Aorta (tissue), 5 donors: Measurements from ENCODE around the gene SLC19A2. TPM values are rescaled to one million over a fixed set of nuclear protein-coding genes. Genes with fewer than 3 reads are reported as not detected.

Experiments used
- ATAC-seq: fragments of 200-7000 bp; cut with Tn5 transposase; one replicate; pipeline ENCODE4 v1.9.1; 2022; ENCODE audit warnings: moderate library complexity; ENCODE audit not compliant: low FRiP score
- DNase-seq, 2 donors: peaks; one replicate each; pipeline ENCODE4 v3.0.0-alpha.2; 2020
- H3K27ac ChIP-seq, 2 donors: one replicate each; pipeline ENCODE4 v1.5.1; 2013; ENCODE audit warnings: low read length in 2 of 2, mild to moderate bottlenecking in 2 of 2, moderate library complexity in 2 of 2, control low read depth in 1 of 2, inconsistent platforms in 1 of 2, low read depth in 1 of 2
- H3K27me3 ChIP-seq, 2 donors: one replicate each; pipeline ENCODE4 v1.6.1; 2013; ENCODE audit warnings: control low read depth in 1 of 2, low read length in 1 of 2, mild to moderate bottlenecking in 1 of 2, moderate library complexity in 1 of 2; ENCODE audit not compliant: insufficient read depth in 2 of 2, control insufficient read depth in 1 of 2
- H3K36me3 ChIP-seq, 2 donors: one replicate each; pipeline ENCODE4 v1.6.1; 2013; ENCODE audit warnings: control low read depth in 1 of 2, low read length in 1 of 2, mild to moderate bottlenecking in 1 of 2; ENCODE audit not compliant: insufficient read depth in 2 of 2, control insufficient read depth in 1 of 2
- H3K4me1 ChIP-seq, 2 donors: one replicate each; pipeline ENCODE4 v1.6.1; 2013; ENCODE audit warnings: low read length in 2 of 2, control low read depth in 1 of 2, mild to moderate bottlenecking in 1 of 2, moderate library complexity in 1 of 2; ENCODE audit not compliant: insufficient read depth in 2 of 2, control insufficient read depth in 1 of 2
- H3K4me3 ChIP-seq, 2 donors: one replicate each; pipeline ENCODE4 v1.5.1; 2013; ENCODE audit warnings: low read length in 2 of 2, control low read depth in 1 of 2, mild to moderate bottlenecking in 1 of 2
- H3K9me3 ChIP-seq: one replicate; pipeline ENCODE4 v1.6.1; 2013; ENCODE audit warnings: mild to moderate bottlenecking, low read length; ENCODE audit not compliant: control insufficient read depth
- WGBS, 2 donors: extraction: QIAGEN DNeasy Blood & Tissue Kit; methylation state at CpG; one replicate each; pipeline ENCODE4 v1.1.7; 2013; 5-methylcytosine and 5-hydroxymethylcytosine counted together
- intact Hi-C, 2 donors: fragments of 100-400 bp; cut with DNase I; formaldehyde crosslinking; loops; one replicate each; pipeline versions ENCODE4 v1.14.2 to v1.15.0; 2022
- polyA plus RNA-seq, 2 donors: library from polyadenylated mRNA; stranded (reverse); fragments of 200-250 nt; gene quantifications; one replicate each; pipeline ENCODE4 v1.2.3, GENCODE V29; 2013
- total RNA-seq, 2 donors: library from RNA; stranded (reverse); fragmentation: NEBNext Ultra II Directional; extraction: Animal tissue kit (Norgen Biotek cat#: 25700); gene quantifications; one replicate each; pipeline ENCODE4 v1.2.1, GENCODE V29; 2021
- donor health status: healthy with polysubstance abuse.
- donor health status: Bipolar disorder and iron deficiency.
- donor health status: DM: no; HTN: no; CAD: no.
- donor health status: DM: no; HTN: no; CAD: no.
- donor health status: DM: yes; HTN: yes; CAD: no.

SLC19A2 gene
- total and polyA plus RNA-seq, 4 donors, result 3.5 to 26.9 (median 8.4) TPM

DNA sequence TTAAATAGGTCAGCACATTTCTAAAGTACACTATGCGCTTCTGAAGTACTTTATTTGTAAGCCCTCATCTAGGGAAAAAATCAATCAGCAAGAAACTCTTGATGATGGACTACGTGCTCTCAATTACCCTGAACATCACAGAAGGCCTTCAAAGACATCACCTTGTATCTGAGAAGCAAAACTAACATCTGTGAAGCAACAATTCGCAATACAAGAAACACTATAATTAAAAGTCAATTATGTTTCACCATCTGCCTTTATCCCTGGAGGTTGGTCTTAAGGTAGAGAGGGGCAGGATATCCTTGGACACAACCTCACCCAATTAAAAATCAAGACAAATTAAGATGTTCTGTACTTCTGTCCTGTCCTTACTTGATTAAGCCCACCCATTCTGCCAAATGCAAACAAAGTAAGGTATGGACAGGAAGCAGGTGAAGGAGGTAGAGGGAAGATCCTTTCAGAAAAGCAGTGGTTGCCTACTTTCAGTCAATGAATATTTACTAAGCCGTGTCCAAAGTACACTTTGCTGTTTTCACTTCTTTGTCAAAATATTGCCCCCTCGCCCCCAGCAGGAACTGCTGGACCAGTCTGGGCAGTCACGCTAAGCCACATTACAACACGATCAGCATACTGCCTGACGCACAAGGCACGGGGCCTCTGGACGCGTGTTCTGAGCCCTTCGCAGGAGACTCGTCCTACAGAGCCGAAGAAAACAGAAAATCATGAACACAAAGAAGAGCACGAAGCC lies 887 bp downstream of the SLC19A2 start:
- 17% methylated on average over 15 of the region's 15 CpGs for WGBS, 2 donors
- H3K9me3 ChIP-seq, result no peaks in the 10 kb centered on the region
- no peaks in the 10 kb centered on the region for H3K36me3 ChIP-seq
- intact Hi-C loops, result loop anchor here in 1 of 2 donors (5.0 kb wide), 1 partner anchor 118 kb away; the partner anchor contains the start of genes BLZF1 and NME7
- peak overlapping the region; percentile 70 to 87 for H3K27ac ChIP-seq
- peaks cover 3 to 4% of the 10 kb centered on the region in 2 donors for H3K4me1 ChIP-seq
- H3K27me3 ChIP-seq, result no peaks in the 10 kb centered on the region
- DNase-seq (peak; percentile 72 to 80), ATAC-seq (peak; percentile 68)
- peak overlapping the region; percentile 46 to 87 for H3K4me3 ChIP-seq

GRCh38 chr1:169484101-169484500 lies 1.6 kb downstream of the SLC19A2 start:
- peaks cover 3 to 4% of the 10 kb centered on the region in 2 donors for H3K4me1 ChIP-seq
- no peak overlapping the region for H3K27ac ChIP-seq
- ATAC-seq (no peak), DNase-seq (no peak)
- intact Hi-C loops, result no loop called here
- H3K36me3 ChIP-seq, result no peaks in the 10 kb centered on the region
- H3K9me3 ChIP-seq, result no peaks in the 10 kb centered on the region
- 93 to 94% methylated on average over 4 of the region's 4 CpGs for WGBS, 2 donors
- peak overlapping the region; percentile 41 to 46 for H3K4me3 ChIP-seq
- H3K27me3 ChIP-seq, result no peaks in the 10 kb centered on the region

DNA sequence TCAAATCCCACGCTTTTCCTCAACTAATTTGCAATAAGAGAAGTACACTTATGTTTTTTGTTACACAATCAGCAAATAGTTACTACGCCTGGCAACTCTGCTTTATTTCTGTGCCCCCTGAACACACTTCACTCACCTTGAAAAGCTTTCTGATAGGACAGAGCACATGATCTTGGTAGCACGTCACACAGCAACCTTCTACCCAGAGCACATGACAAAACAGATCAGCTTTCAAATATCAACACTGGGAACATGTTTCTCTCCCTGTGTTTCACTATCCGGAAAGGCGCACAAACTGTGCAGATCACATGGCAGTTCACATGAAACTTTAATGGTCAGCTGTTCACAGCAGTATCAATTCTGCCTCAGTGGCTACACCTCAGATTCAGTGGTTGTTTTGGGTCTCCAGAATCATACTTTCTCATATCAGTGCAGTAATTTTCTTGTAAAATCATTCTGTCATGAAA lies 2.2 kb downstream of the SLC19A2 start:
- intact Hi-C loops, result no loop called here
- H3K4me1 ChIP-seq, result peaks cover 3 to 4% of the 10 kb centered on the region in 2 donors

DNA sequence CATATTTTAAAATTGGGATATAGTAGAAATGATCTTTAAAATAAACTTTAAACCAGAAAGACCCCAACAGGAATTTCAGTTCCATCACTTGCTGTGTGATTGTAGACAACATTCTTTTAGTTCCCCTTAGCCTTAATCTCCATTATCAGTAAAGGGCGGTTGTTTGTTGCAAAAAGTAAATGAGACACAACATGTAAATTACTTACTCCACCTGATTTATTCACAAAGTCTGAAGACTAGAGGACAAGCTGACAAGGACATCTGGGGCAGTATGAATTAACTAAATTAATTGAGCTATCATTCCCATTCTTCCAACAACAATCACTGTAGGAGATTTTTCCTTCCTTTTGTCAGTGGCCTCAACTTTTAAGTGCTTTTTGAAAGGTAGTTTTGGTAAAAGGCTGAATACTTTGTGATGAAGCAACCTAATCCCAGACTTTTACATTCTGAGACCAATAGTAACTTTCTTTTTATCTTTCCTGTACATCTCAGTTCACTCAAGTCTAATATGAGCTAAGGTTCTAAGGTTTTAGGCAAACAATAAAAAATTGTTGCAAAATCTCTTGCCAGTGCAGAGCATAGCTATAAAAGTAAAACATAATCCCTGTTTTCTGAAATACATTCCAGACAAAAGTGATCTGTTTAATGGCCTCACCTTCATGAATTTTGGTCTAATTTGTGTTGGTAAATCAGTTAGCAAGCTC lies 6.2 kb downstream of the SLC19A2 start:
- H3K27me3 ChIP-seq, result no peaks in the 10 kb centered on the region
- intact Hi-C loops, result no loop called here
- no peak overlapping the region for H3K4me3 ChIP-seq
- H3K9me3 ChIP-seq, result no peaks in the 10 kb centered on the region
- peaks cover 3 to 4% of the 10 kb centered on the region in 2 donors for H3K4me1 ChIP-seq
- 91 to 97% methylated on average over 1 of the region's 1 CpG for WGBS, 2 donors
- ATAC-seq (no peak), DNase-seq (no peak)
- no peak overlapping the region for H3K27ac ChIP-seq
- H3K36me3 ChIP-seq, result no peaks in the 10 kb centered on the region

More for the DNA sequence above, 2.2 kb downstream of the SLC19A2 start:
- no peaks in the 10 kb centered on the region for H3K36me3 ChIP-seq
- DNase-seq, result no peak
- no peak overlapping the region for H3K27ac ChIP-seq
- peak overlapping the region; percentile 41 to 46 for H3K4me3 ChIP-seq
- ATAC-seq, result no peak
- WGBS, 2 donors, result 63 to 85% methylated on average over 5 of the region's 5 CpGs
- no peaks in the 10 kb centered on the region for H3K9me3 ChIP-seq
- H3K27me3 ChIP-seq, result no peaks in the 10 kb centered on the region

- no peaks in the 10 kb centered on the region for H3K9me3 ChIP-seq
- H3K4me3 ChIP-seq, result no peak overlapping the region
- DNase-seq (no peak), ATAC-seq (no peak)
- WGBS, 2 donors, result 92 to 93% methylated on average over 5 of the region's 5 CpGs
- no peaks in the 10 kb centered on the region for H3K27me3 ChIP-seq
- intact Hi-C loops, result no loop called here
- H3K36me3 ChIP-seq, result no peaks in the 10 kb centered on the region
- H3K27ac ChIP-seq, result no peak overlapping the region
- H3K4me1 ChIP-seq, result peaks cover 0 to 3% of the 10 kb centered on the region in 2 donors
Observed at GRCh38 chr1:169478094-169478672, 7.6 kb downstream of the SLC19A2 start.

GRCh38 chr1:169475806-169476387 lies 9.8 kb downstream of the SLC19A2 start:
- no peaks in the 10 kb centered on the region for H3K27me3 ChIP-seq
- DNase-seq (no peak), ATAC-seq (no peak)
- H3K36me3 ChIP-seq, result no peaks in the 10 kb centered on the region
- no peaks in the 10 kb centered on the region for H3K9me3 ChIP-seq
- intact Hi-C loops, result no loop called here
- 84 to 85% methylated on average over 3 of the region's 3 CpGs for WGBS, 2 donors
- H3K4me3 ChIP-seq, result no peak overlapping the region
- no peaks in the 10 kb centered on the region for H3K4me1 ChIP-seq
- no peak overlapping the region for H3K27ac ChIP-seq

- H3K9me3 ChIP-seq, result no peaks in the 10 kb centered on the region
- no peaks in the 10 kb centered on the region for H3K4me1 ChIP-seq
- no peak overlapping the region for H3K4me3 ChIP-seq
- 93 to 95% methylated on average over 1 of the region's 1 CpG for WGBS, 2 donors
- no peak for DNase-seq
- no peaks in the 10 kb centered on the region for H3K27me3 ChIP-seq
- ATAC-seq, result no peak
- intact Hi-C loops, result no loop called here
- no peak overlapping the region for H3K27ac ChIP-seq
- H3K36me3 ChIP-seq, result no peaks in the 10 kb centered on the region
Observed at GRCh38 chr1:169474302-169474995, 11.3 kb downstream of the SLC19A2 start.

DNA sequence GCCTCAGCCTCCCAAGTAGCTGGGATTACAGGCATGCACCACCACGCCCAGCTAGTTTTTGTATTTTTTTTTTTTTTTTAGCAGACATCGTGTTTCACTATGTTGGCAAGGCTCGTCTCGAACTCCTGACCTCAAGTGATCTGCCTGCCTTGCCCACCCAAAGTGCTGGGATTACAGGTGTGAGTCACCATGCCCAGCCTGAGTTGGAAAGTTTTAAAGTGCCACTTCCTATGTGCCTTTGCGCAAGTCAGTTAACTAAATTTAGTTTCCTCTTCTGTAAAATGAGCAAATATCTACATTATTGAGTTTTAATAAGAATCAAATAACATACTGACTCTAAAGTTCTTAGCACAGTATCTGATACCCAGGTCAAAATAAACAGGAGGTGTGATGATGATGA lies 12.4 kb downstream of the SLC19A2 start:
- no peaks in the 10 kb centered on the region for H3K4me1 ChIP-seq
- ATAC-seq, result no peak

More for the DNA sequence above, 12.4 kb downstream of the SLC19A2 start:
- Histone ChIP-seq H3K9me3 (no peaks in the 10 kb centered on the region), H3K4me3 (no peak overlapping the region), H3K27ac (no peak overlapping the region), H3K36me3 (no peaks in the 10 kb centered on the region), H3K27me3 (no peaks in the 10 kb centered on the region)
- 85 to 92% methylated on average over 5 of the region's 5 CpGs for WGBS, 2 donors
- intact Hi-C loops, result no loop called here
- no peak for DNase-seq
